SW 1271 (cell line): Measurements from ENCODE around the gene DRD2.
A peak's percentile ranks its signal among the peaks of the same experiment; 100 is the strongest.
"Not testable (repeated sequence)": the region's sequence is repeated elsewhere in the genome, so short reads cannot be mapped to it uniquely, and the experiment has no call there.

Experiments used
- DNase-seq, 2 experiments: peaks; one replicate each; lab custom pipeline; 2025; lab: John Stamatoyannopoulos, UW

Gene DRD2

GRCh38 chr11:113475160-113475761, at the start of gene DRD2:
TSS of gene DRD2 (minus strand) at chr11:113475398. CDS start at chr11:113424651, 50,747 bp downstream.
- DNase-seq: no peak

GRCh38 chr11:113523906-113524305, 48.7 kb upstream of the DRD2 start:
- not testable (repeated sequence) for DNase-seq

GRCh38 chr11:113521737-113522517, 46.7 kb upstream of the DRD2 start:
- DNase-seq: no peak

- no peak for DNase-seq
Measured at GRCh38 chr11:113519989-113520613, 44.9 kb upstream of the DRD2 start.

- no peak for DNase-seq
Measured at GRCh38 chr11:113518716-113519495, 43.7 kb upstream of the DRD2 start.

- no peak for DNase-seq
Measured at GRCh38 chr11:113517361-113517760, 42.2 kb upstream of the DRD2 start.

GRCh38 chr11:113514856-113515255, 39.7 kb upstream of the DRD2 start:
- DNase-seq: no peak

GRCh38 chr11:113507341-113507740, 32.1 kb upstream of the DRD2 start:
- DNase-seq: no peak

GRCh38 chr11:113506893-113507292, 31.7 kb upstream of the DRD2 start:
- no peak for DNase-seq

- no peak for DNase-seq
Measured at GRCh38 chr11:113506461-113506860, 31.3 kb upstream of the DRD2 start.

- DNase-seq: peak; percentile 9 to 42
Measured at GRCh38 chr11:113505541-113506375, 30.6 kb upstream of the DRD2 start.

- DNase-seq: no peak
Measured at GRCh38 chr11:113505046-113505445, 29.8 kb upstream of the DRD2 start.

GRCh38 chr11:113504586-113504985, 29.4 kb upstream of the DRD2 start:
- no peak for DNase-seq

GRCh38 chr11:113504071-113504470, 28.9 kb upstream of the DRD2 start:
- DNase-seq: no peak

- DNase-seq: no peak
Measured at GRCh38 chr11:113497066-113497910, 22.1 kb upstream of the DRD2 start.

- no peak for DNase-seq
Measured at GRCh38 chr11:113496026-113496651, 20.9 kb upstream of the DRD2 start.

GRCh38 chr11:113494021-113494420, 18.8 kb upstream of the DRD2 start:
- DNase-seq: no peak

- no peak for DNase-seq
Measured at GRCh38 chr11:113493206-113493605, 18.0 kb upstream of the DRD2 start.

- DNase-seq: no peak
Measured at GRCh38 chr11:113488931-113489351, 13.7 kb upstream of the DRD2 start.

- DNase-seq: no peak
Measured at GRCh38 chr11:113487622-113488021, 12.4 kb upstream of the DRD2 start.
